ENCODE results near the gene SYNPR. TPM values are rescaled to one million over a fixed set of nuclear protein-coding genes. Genes with fewer than 3 reads are reported as not detected.

Gene SYNPR
- total RNA-seq (not detected), polyA plus RNA-seq (not detected)

- Mint-ChIP-seq H3K36me3 (no peaks in the 10 kb centered on the region), H3K27ac (no peak within 1 kb of the TSS), H3K27me3 (peaks cover 16% of the 10 kb centered on the region), H3K4me1 (no peaks in the 10 kb centered on the region), H3K9me3 (peaks cover 0 to 3% (median 1%) of the 10 kb centered on the region in 7 donors), H3K4me3 (no peak within 1 kb of the TSS)
- Histone ChIP-seq H3K27ac (ENCODE audit: insufficient read depth, low read length, poor library complexity, severe bottlenecking) (no peak within 1 kb of the TSS), H3K4me3 (ENCODE audit: low read depth, low read length) (no peak within 1 kb of the TSS), H3K4me1 (ENCODE audit: control insufficient read depth, insufficient read depth, low read length, poor library complexity, severe bottlenecking) (no peaks in the 10 kb centered on the region), H3K9me3 (ENCODE audit: control insufficient read depth in 2 of 2, low read length in 2 of 2) (no peaks in the 10 kb centered on the region), H3K36me3 (ENCODE audit: control insufficient read depth, insufficient read depth, low read length) (no peaks in the 10 kb centered on the region), H3K27me3 (ENCODE audit: control insufficient read depth, insufficient read depth, low read length) (peaks cover 2% of the 10 kb centered on the region)
- DNase-seq (no peak), ATAC-seq (ENCODE audit: low read depth in 2 of 2) (no peak)
These were observed at the start of gene SYNPR for GRCh38 chr3:63278171-63279004. Gene SYNPR (plus strand): TSS chr3:63278308.

DNA sequence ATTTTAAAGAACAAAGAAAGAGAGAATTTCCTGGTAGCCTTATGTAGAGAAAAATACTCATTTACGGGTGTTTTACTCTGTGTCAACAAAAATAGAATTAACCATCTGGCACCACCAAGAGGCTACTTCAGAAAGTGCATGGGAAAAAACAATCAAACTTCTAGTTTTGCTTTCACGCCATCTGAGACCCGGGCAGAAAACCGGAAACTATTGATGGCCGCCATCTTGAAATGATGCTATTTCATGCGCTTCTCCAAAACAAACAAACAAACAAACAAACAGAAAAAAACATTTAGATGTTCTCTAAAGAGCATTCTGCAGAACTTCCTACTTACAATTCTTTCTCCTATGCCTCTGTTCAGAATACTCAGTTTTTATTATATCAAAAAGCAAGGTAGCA, 49.4 kb upstream of the SYNPR start:
- Mint-ChIP-seq H3K4me3 (no peak overlapping the region), H3K9me3 (peaks cover 0 to 3% (median 0%) of the 10 kb centered on the region in 7 donors), H3K36me3 (no peaks in the 10 kb centered on the region), H3K27ac (peak overlapping the region in 1 of 3 donors; percentile 46), H3K27me3 (no peaks in the 10 kb centered on the region), H3K4me1 (no peaks in the 10 kb centered on the region)
- Histone ChIP-seq H3K9me3 (ENCODE audit: control insufficient read depth in 2 of 2, low read length in 2 of 2) (no peaks in the 10 kb centered on the region), H3K27me3 (ENCODE audit: control insufficient read depth, insufficient read depth, low read length) (no peaks in the 10 kb centered on the region), H3K27ac (ENCODE audit: insufficient read depth, low read length, poor library complexity, severe bottlenecking) (no peak overlapping the region), H3K4me1 (ENCODE audit: control insufficient read depth, insufficient read depth, low read length, poor library complexity, severe bottlenecking) (no peaks in the 10 kb centered on the region), H3K36me3 (ENCODE audit: control insufficient read depth, insufficient read depth, low read length) (no peaks in the 10 kb centered on the region), H3K4me3 (ENCODE audit: low read depth, low read length) (no peak overlapping the region)
- ATAC-seq (ENCODE audit: low read depth in 2 of 2) (no peak), DNase-seq (peak in 1 of 3 donors; percentile 4)

GRCh38 chr3:63230146-63230545, 48.0 kb upstream of the SYNPR start:
- Histone ChIP-seq H3K4me3 (ENCODE audit: low read depth, low read length) (no peak overlapping the region), H3K27ac (ENCODE audit: insufficient read depth, low read length, poor library complexity, severe bottlenecking) (no peak overlapping the region), H3K4me1 (ENCODE audit: control insufficient read depth, insufficient read depth, low read length, poor library complexity, severe bottlenecking) (no peaks in the 10 kb centered on the region), H3K36me3 (ENCODE audit: control insufficient read depth, insufficient read depth, low read length) (no peaks in the 10 kb centered on the region), H3K27me3 (ENCODE audit: control insufficient read depth, insufficient read depth, low read length) (no peaks in the 10 kb centered on the region), H3K9me3 (ENCODE audit: control insufficient read depth in 2 of 2, low read length in 2 of 2) (no peaks in the 10 kb centered on the region)
- DNase-seq (no peak), ATAC-seq (ENCODE audit: low read depth in 2 of 2) (no peak)
- Mint-ChIP-seq H3K9me3 (peaks cover 0 to 4% (median 0%) of the 10 kb centered on the region in 7 donors), H3K27ac (no peak overlapping the region), H3K36me3 (no peaks in the 10 kb centered on the region), H3K4me1 (no peaks in the 10 kb centered on the region), H3K4me3 (no peak overlapping the region), H3K27me3 (no peaks in the 10 kb centered on the region)

- no peak overlapping the region for H3K4me3 Mint-ChIP-seq
- no peaks in the 10 kb centered on the region for H3K4me1 Mint-ChIP-seq
- no peaks in the 10 kb centered on the region for H3K4me1 ChIP-seq (ENCODE audit: control insufficient read depth, insufficient read depth, low read length, poor library complexity, severe bottlenecking)
- ATAC-seq (ENCODE audit: low read depth in 2 of 2) (no peak), DNase-seq (no peak)
- no peak overlapping the region for H3K4me3 ChIP-seq (ENCODE audit: low read depth, low read length)
- no peaks in the 10 kb centered on the region for H3K36me3 ChIP-seq (ENCODE audit: control insufficient read depth, insufficient read depth, low read length)
- no peaks in the 10 kb centered on the region for H3K27me3 ChIP-seq (ENCODE audit: control insufficient read depth, insufficient read depth, low read length)
- H3K27ac Mint-ChIP-seq, result no peak overlapping the region
- H3K27ac ChIP-seq (ENCODE audit: insufficient read depth, low read length, poor library complexity, severe bottlenecking), result no peak overlapping the region
- H3K9me3 Mint-ChIP-seq, result peaks cover 0 to 4% (median 0%) of the 10 kb centered on the region in 7 donors
- H3K36me3 Mint-ChIP-seq, result no peaks in the 10 kb centered on the region
- no peaks in the 10 kb centered on the region for H3K27me3 Mint-ChIP-seq
- H3K9me3 ChIP-seq (ENCODE audit: control insufficient read depth in 2 of 2, low read length in 2 of 2), result no peaks in the 10 kb centered on the region
These were observed 46.5 kb upstream of the SYNPR start for GRCh38 chr3:63231643-63232042.

GRCh38 chr3:63232764-63233396, 45.2 kb upstream of the SYNPR start:
- Mint-ChIP-seq H3K27me3 (no peaks in the 10 kb centered on the region), H3K27ac (no peak overlapping the region), H3K4me1 (no peaks in the 10 kb centered on the region), H3K36me3 (no peaks in the 10 kb centered on the region), H3K4me3 (no peak overlapping the region), H3K9me3 (peaks cover 0 to 4% (median 0%) of the 10 kb centered on the region in 7 donors)
- no peaks in the 10 kb centered on the region for H3K27me3 ChIP-seq (ENCODE audit: control insufficient read depth, insufficient read depth, low read length)
- no peaks in the 10 kb centered on the region for H3K9me3 ChIP-seq (ENCODE audit: control insufficient read depth in 2 of 2, low read length in 2 of 2)
- no peak for DNase-seq
- H3K36me3 ChIP-seq (ENCODE audit: control insufficient read depth, insufficient read depth, low read length), result no peaks in the 10 kb centered on the region
- ATAC-seq (ENCODE audit: low read depth in 2 of 2), result no peak
- no peaks in the 10 kb centered on the region for H3K4me1 ChIP-seq (ENCODE audit: control insufficient read depth, insufficient read depth, low read length, poor library complexity, severe bottlenecking)
- H3K27ac ChIP-seq (ENCODE audit: insufficient read depth, low read length, poor library complexity, severe bottlenecking), result no peak overlapping the region
- H3K4me3 ChIP-seq (ENCODE audit: low read depth, low read length), result no peak overlapping the region

GRCh38 chr3:63240381-63240902, 37.7 kb upstream of the SYNPR start:
- DNase-seq (no peak), ATAC-seq (ENCODE audit: low read depth in 2 of 2) (no peak)
- Histone ChIP-seq H3K27ac (ENCODE audit: insufficient read depth, low read length, poor library complexity, severe bottlenecking) (no peak overlapping the region), H3K4me3 (ENCODE audit: low read depth, low read length) (no peak overlapping the region), H3K36me3 (ENCODE audit: control insufficient read depth, insufficient read depth, low read length) (no peaks in the 10 kb centered on the region), H3K27me3 (ENCODE audit: control insufficient read depth, insufficient read depth, low read length) (no peaks in the 10 kb centered on the region), H3K9me3 (ENCODE audit: control insufficient read depth in 2 of 2, low read length in 2 of 2) (no peaks in the 10 kb centered on the region), H3K4me1 (ENCODE audit: control insufficient read depth, insufficient read depth, low read length, poor library complexity, severe bottlenecking) (no peaks in the 10 kb centered on the region)
- H3K27ac Mint-ChIP-seq, result no peak overlapping the region
- no peaks in the 10 kb centered on the region for H3K27me3 Mint-ChIP-seq
- H3K9me3 Mint-ChIP-seq, result peaks cover 0 to 6% (median 2%) of the 10 kb centered on the region in 7 donors
- H3K36me3 Mint-ChIP-seq, result no peaks in the 10 kb centered on the region
- no peak overlapping the region for H3K4me3 Mint-ChIP-seq
- no peaks in the 10 kb centered on the region for H3K4me1 Mint-ChIP-seq

DNA sequence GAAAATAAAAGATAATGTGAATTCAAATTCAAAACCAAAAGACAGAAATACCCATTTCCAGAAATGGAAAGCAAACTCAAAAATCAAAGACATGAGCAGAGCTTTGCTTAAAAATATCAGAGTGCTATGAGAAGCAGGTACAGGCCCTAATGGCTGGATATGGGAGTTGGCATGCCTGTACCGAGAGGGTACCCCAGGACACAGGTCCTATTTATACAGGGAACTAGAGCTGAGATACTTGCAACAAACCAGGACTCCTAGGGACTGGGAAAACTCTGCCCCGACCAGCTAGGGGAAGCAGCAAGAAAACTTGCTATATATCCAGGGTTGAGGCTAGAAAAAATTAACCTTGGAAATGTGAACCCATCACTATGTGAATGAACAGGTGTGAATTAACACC, 36.0 kb upstream of the SYNPR start:
- H3K4me1 ChIP-seq (ENCODE audit: control insufficient read depth, insufficient read depth, low read length, poor library complexity, severe bottlenecking), result no peaks in the 10 kb centered on the region
- H3K27me3 ChIP-seq (ENCODE audit: control insufficient read depth, insufficient read depth, low read length), result no peaks in the 10 kb centered on the region
- ATAC-seq (ENCODE audit: low read depth in 2 of 2) (no peak), DNase-seq (no peak)
- no peaks in the 10 kb centered on the region for H3K36me3 Mint-ChIP-seq
- H3K4me3 ChIP-seq (ENCODE audit: low read depth, low read length), result no peak overlapping the region
- H3K27ac Mint-ChIP-seq, result no peak overlapping the region
- H3K9me3 ChIP-seq (ENCODE audit: control insufficient read depth in 2 of 2, low read length in 2 of 2), result no peaks in the 10 kb centered on the region
- H3K4me1 Mint-ChIP-seq, result no peaks in the 10 kb centered on the region
- no peak overlapping the region for H3K27ac ChIP-seq (ENCODE audit: insufficient read depth, low read length, poor library complexity, severe bottlenecking)
- peaks cover 0 to 6% (median 2%) of the 10 kb centered on the region in 7 donors for H3K9me3 Mint-ChIP-seq
- H3K4me3 Mint-ChIP-seq, result no peak overlapping the region
- no peaks in the 10 kb centered on the region for H3K36me3 ChIP-seq (ENCODE audit: control insufficient read depth, insufficient read depth, low read length)
- H3K27me3 Mint-ChIP-seq, result no peaks in the 10 kb centered on the region

Measured in CD4-positive, CD25-positive, alpha-beta regulatory T cell (primary cell).